ENCODE results near the gene RPL35.

GRCh38 chr9:124894741-124895170, 33.0 kb upstream of the RPL35 start:
- TF ChIP-seq, protein P1, sequence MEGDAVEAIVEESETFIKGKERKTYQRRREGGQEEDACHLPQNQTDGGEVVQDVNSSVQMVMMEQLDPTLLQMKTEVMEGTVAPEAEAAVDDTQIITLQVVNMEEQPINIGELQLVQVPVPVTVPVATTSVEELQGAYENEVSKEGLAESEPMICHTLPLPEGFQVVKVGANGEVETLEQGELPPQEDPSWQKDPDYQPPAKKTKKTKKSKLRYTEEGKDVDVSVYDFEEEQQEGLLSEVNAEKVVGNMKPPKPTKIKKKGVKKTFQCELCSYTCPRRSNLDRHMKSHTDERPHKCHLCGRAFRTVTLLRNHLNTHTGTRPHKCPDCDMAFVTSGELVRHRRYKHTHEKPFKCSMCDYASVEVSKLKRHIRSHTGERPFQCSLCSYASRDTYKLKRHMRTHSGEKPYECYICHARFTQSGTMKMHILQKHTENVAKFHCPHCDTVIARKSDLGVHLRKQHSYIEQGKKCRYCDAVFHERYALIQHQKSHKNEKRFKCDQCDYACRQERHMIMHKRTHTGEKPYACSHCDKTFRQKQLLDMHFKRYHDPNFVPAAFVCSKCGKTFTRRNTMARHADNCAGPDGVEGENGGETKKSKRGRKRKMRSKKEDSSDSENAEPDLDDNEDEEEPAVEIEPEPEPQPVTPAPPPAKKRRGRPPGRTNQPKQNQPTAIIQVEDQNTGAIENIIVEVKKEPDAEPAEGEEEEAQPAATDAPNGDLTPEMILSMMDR (IDR thresholded peaks at IDR 0.05) = peak in 1 of 3 donors; percentile 14
- TF ChIP-seq POLR2A (IDR thresholded peaks at IDR 0.05) (no peak), POLR2AphosphoS5 (IDR thresholded peaks at IDR 0.05) (no peak)
